ENCODE results near the gene PIP4K2B. TPM values are rescaled to one million over a fixed set of nuclear protein-coding genes. Genes with fewer than 3 reads are reported as not detected.

Gene PIP4K2B
- total RNA-seq, 2 experiments from 2014 or later = 30.1 to 33.4 TPM

DNA sequence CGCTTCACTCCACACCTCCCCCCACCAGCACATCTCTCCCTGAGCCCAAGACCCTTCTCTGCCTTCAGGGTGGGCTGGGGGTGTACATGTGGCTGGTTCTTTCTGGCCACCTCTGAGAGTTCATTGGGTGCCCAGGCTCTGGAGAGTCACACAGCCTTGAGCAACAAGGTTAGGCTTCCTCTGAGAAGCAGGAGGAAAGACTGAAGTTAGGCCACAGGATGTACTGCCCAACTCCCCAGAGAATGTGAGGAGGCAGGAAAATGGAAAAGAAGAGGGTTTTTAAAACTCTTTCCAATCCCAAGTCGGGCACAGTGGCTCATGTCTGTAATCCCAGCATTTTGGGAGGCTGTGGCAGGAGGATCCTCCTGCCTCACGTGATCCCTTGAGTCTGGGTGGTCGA is 58.5 kb downstream of the PIP4K2B start:
- CTCF ChIA-PET = no interaction called here
- Mint-ChIP-seq H3K36me3 (ENCODE audit: low read depth) (no peaks in the 10 kb centered on the region), H3K27me3 (ENCODE audit: low read depth) (peaks cover 12% of the 10 kb centered on the region), H3K4me1 (ENCODE audit: low read depth) (peaks cover under 1% of the 10 kb centered on the region), H3K27ac (no peak overlapping the region), H3K4me3 (no peak overlapping the region), H3K9me3 (no peaks in the 10 kb centered on the region)
- intact Hi-C loops (cut with micrococcal nuclease) = no loop called here
- DNase-seq = no peak

- CTCF ChIA-PET = interaction anchor here (1.0 kb wide), 1 partner anchor 63 kb away, joined by 3 read pairs; no protein-coding TSS in a partner anchor
- Mint-ChIP-seq H3K9me3 (no peaks in the 10 kb centered on the region), H3K4me3 (no peak overlapping the region), H3K4me1 (ENCODE audit: low read depth) (peaks cover 5% of the 10 kb centered on the region), H3K27me3 (ENCODE audit: low read depth) (peaks cover 8% of the 10 kb centered on the region), H3K36me3 (ENCODE audit: low read depth) (no peaks in the 10 kb centered on the region), H3K27ac (no peak overlapping the region)
- intact Hi-C loops (cut with micrococcal nuclease) = no loop called here
- DNase-seq = no peak
These were observed 59.3 kb downstream of the PIP4K2B start for GRCh38 chr17:38740044-38740443.

- Mint-ChIP-seq H3K27me3 (ENCODE audit: low read depth) (peaks cover 2% of the 10 kb centered on the region), H3K27ac (no peak overlapping the region), H3K4me3 (no peak overlapping the region), H3K9me3 (no peaks in the 10 kb centered on the region), H3K36me3 (ENCODE audit: low read depth) (no peaks in the 10 kb centered on the region), H3K4me1 (ENCODE audit: low read depth) (peaks cover 13% of the 10 kb centered on the region)
- no peak for DNase-seq
- intact Hi-C loops (cut with micrococcal nuclease) = no loop called here
- CTCF ChIA-PET = interaction anchor here (1.0 kb wide), 1 partner anchor 63 kb away, joined by 3 read pairs; no protein-coding TSS in a partner anchor
These were observed 60.1 kb downstream of the PIP4K2B start for GRCh38 chr17:38739305-38739704.

- intact Hi-C loops (cut with micrococcal nuclease) = no loop called here
- Mint-ChIP-seq H3K4me1 (ENCODE audit: low read depth) (peaks cover 19% of the 10 kb centered on the region), H3K4me3 (no peak overlapping the region), H3K36me3 (ENCODE audit: low read depth) (peaks cover under 1% of the 10 kb centered on the region), H3K27ac (no peak overlapping the region), H3K9me3 (no peaks in the 10 kb centered on the region), H3K27me3 (ENCODE audit: low read depth) (peaks cover 2% of the 10 kb centered on the region)
- no peak for DNase-seq
- CTCF ChIA-PET = interaction anchor here (4.8 kb wide), 1 partner anchor 61 kb away, joined by 60 read pairs; no protein-coding TSS in a partner anchor
These were observed 60.7 kb downstream of the PIP4K2B start for GRCh38 chr17:38738686-38739085.

DNA sequence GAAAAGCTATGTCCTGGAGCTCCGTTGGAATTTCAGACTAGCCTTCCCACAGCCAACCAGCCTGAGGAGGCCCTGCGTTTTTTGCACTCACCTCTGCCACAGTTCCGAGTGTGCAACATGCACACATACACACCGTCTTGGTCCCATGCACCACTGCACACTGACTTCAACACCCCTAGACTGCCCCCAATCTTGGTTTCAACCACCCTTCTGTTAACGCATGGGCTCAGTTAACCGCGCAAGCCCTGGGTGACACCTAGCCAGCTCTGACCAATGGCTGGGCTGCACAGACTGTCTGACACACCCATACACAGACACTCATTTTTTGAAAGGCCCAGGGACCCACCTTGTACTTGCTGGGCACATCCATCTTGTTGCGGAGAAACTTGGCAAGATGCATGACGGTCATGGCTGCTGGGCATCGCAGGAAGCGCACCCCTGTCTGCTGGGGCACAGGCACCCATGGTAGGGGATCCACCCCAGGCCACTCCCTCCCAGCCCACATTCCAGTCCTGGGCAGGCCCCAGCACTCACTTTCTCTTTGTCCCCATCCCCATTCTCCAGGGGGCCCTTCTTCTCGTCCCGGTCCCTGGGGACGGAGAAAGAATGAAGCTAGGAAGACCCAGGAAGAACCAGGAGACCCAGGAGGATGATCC is 61.2 kb downstream of the PIP4K2B start:
- CTCF ChIA-PET = interaction anchor here (4.8 kb wide), 1 partner anchor 61 kb away, joined by 60 read pairs; no protein-coding TSS in a partner anchor
- DNase-seq = no peak
- H3K4me1 Mint-ChIP-seq (ENCODE audit: low read depth) = peaks cover 23% of the 10 kb centered on the region
- no peak overlapping the region for H3K4me3 Mint-ChIP-seq
- peaks cover 3% of the 10 kb centered on the region for H3K36me3 Mint-ChIP-seq (ENCODE audit: low read depth)
- H3K27ac Mint-ChIP-seq = no peak overlapping the region
- H3K9me3 Mint-ChIP-seq = no peaks in the 10 kb centered on the region
- intact Hi-C loops (cut with micrococcal nuclease) = no loop called here
- peaks cover 2% of the 10 kb centered on the region for H3K27me3 Mint-ChIP-seq (ENCODE audit: low read depth)

DNA sequence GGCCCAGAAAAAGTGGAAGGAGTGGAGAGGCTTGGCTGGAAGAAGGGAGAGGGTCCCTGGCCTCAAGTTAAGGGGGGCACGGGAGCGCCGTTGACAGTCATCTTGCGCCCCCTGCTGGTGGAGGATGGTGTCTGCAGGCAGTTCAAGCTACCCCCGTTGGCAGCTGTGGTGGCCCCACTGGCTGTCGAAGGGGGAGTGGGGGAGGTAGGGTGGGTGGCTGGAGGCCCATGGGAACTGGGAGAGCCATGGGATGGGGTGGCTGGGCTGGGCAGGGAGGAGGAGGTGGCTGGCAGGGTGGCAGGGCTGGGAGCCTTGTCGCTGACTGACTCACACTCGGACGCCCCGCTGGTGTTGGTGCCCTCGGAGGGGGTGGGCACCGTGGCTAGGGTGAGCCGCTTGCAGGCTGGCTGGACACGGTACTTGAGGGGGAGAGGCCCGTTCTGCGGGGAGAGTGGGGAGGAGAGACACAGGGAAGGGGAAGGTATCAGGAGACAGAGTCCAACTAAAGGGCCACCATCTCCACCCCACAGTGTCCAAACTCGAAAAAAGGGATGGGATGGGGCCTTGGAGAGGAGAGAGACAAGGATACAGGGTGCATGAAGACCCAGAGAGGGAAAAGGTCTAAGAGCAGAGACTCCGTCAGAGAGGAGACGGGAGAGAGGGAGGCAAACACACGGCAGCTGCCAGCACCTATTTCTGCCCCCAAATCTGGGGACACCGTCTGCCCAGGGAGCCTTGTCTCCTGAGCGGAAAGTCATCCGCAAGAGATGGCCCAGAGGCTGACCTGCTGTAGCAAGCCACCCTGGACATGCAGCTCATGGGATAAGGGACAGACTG is 64.0 kb downstream of the PIP4K2B start:
- intact Hi-C loops (cut with micrococcal nuclease) = loop anchor here (1.0 to 2.0 kb wide), 2 partner anchors 58 to 177 kb away; no protein-coding TSS in a partner anchor
- CTCF ChIA-PET = interaction anchor here (0.6 to 4.8 kb wide), 31 partner anchors 9 to 177 kb away, joined by 3 to 60 read pairs (median 4); partner anchors contain the start of genes EPOP, MLLT6 and PSMB3
- H3K9me3 Mint-ChIP-seq = no peaks in the 10 kb centered on the region
- no peaks in the 10 kb centered on the region for H3K27me3 Mint-ChIP-seq (ENCODE audit: low read depth)
- peaks cover 11% of the 10 kb centered on the region for H3K36me3 Mint-ChIP-seq (ENCODE audit: low read depth)
- DNase-seq = peak; percentile 77
- H3K4me1 Mint-ChIP-seq (ENCODE audit: low read depth) = peaks cover 47% of the 10 kb centered on the region
- H3K27ac Mint-ChIP-seq = peak overlapping the region; percentile 37
- no peak overlapping the region for H3K4me3 Mint-ChIP-seq

DNA sequence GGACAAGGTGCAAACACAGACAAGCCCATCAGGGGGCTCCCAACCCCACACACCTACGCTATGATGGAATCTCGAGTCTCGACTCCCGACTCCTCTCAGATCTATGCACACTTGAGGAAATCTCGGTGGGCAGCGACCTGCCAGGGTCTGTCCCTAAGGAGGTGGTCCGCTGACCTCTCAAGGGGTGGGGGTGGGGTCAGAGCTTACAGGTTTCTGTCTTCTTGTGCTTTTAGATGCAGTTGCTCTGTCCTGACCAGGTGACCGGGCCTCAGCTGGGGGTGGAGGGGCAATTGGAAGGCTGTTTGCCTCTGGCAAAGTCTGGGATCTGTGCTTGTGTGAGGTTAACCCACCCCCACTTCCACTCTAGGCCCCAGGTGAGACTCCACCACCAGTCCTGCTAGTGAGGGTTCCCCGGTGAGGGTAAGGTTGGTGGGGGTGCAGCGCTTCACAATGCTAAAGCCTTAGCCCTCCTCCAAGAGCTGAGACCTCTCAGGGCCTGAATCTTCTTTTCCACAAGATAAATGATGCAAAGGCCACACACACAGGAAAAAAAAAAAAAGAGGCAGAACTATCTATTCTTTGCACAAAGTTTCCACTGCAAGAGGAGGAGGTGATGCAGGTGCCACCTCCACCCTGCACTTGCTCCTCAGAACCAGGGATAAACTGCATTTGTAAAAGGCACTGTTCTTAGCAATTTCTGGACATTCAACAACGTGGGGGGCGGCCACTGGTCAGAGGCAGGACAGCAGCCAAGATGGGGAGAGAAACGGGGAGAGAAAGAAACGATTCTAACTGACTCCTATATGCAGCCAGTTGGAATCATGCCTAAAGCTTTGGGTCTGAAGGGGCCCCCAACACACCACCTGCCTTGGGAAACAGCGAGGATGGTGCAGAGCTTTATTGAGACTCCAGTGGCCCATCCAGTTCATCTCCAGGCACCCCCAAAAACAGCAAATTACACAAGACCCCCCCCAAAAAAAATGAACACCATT is 65.1 kb downstream of the PIP4K2B start:
- H3K9me3 Mint-ChIP-seq = no peaks in the 10 kb centered on the region
- intact Hi-C loops (cut with micrococcal nuclease) = loop anchor here (2.0 to 5.0 kb wide), 2 partner anchors 175 to 418 kb away; partner anchors contain the start of gene PLXDC1
- H3K27me3 Mint-ChIP-seq (ENCODE audit: low read depth) = no peaks in the 10 kb centered on the region
- CTCF ChIA-PET = interaction anchor here (0.6 to 4.8 kb wide), 29 partner anchors 8 to 680 kb away, joined by 3 to 60 read pairs (median 4); partner anchors contain the start of genes EPOP, MLLT6 and PSMB3
- H3K4me1 Mint-ChIP-seq (ENCODE audit: low read depth) = peaks cover 49% of the 10 kb centered on the region
- peaks cover 11% of the 10 kb centered on the region for H3K36me3 Mint-ChIP-seq (ENCODE audit: low read depth)
- H3K27ac Mint-ChIP-seq = peak overlapping the region; percentile 79
- DNase-seq = peak; percentile 58
- no peak overlapping the region for H3K4me3 Mint-ChIP-seq

GRCh38 chr17:38733282-38733981 is 65.9 kb downstream of the PIP4K2B start:
- intact Hi-C loops (cut with micrococcal nuclease) = loop anchor here (5.0 kb wide), 1 partner anchor 419 kb away; the partner anchor contains the start of gene PLXDC1
- H3K4me3 Mint-ChIP-seq = no peak overlapping the region

DNA sequence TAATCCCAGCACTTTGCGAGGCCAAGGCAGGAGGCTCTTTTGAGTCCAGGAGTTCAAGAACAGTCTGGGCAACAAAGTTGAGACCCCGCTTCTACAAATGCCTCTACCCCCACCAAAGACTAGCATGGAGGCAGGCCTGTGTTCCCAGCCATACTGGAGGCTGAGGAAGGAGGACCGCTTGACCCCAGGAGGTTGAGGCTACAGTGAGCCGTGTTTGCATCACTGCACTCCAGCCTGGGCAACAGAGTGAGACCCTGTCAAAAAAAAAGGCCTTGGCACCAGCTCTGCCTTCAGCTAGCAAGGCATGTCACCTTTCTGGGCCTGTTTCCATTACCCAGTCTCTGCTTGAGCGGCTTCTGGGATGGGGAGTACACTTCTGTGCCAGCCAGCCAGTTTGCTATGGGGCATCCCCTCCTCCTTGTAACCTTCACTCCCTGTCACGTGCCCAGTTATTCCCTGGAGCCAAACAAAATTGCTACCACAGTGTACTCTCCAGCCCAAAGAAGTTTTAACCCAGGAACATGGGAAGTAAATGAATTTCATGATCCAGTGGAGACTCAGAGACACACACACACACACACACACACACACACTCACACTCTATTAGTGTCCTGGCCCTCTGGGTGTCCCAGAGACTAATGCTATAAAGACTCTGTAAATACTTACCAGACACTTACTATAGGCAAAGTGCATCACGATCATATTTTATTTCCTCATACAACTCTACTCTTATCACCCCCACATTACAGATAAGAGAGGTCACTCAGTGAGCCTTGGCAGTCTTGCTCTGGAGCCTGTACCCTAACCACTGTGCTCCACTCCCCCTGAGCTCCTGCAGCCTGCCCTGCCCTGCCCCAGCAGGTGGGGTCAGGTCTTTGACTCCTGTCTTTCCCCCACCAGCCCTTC is 66.7 kb downstream of the PIP4K2B start:
- DNase-seq = no peak
- Mint-ChIP-seq H3K4me1 (ENCODE audit: low read depth) (peaks cover 66% of the 10 kb centered on the region), H3K36me3 (ENCODE audit: low read depth) (peaks cover 19% of the 10 kb centered on the region), H3K9me3 (peaks cover 3% of the 10 kb centered on the region), H3K4me3 (peak overlapping the region; percentile 94), H3K27me3 (ENCODE audit: low read depth) (no peaks in the 10 kb centered on the region), H3K27ac (peak overlapping the region; percentile 28)
- CTCF ChIA-PET = interaction anchor here (0.8 to 2.2 kb wide), 4 partner anchors 13 to 421 kb away, joined by 3 to 8 read pairs (median 4); no protein-coding TSS in a partner anchor
- intact Hi-C loops (cut with micrococcal nuclease) = loop anchor here (5.0 kb wide), 1 partner anchor 420 kb away; the partner anchor contains the start of gene PLXDC1

More at GRCh38 chr17:38733282-38733981, 65.9 kb downstream of the PIP4K2B start:
- Mint-ChIP-seq H3K36me3 (ENCODE audit: low read depth) (peaks cover 11% of the 10 kb centered on the region), H3K27me3 (ENCODE audit: low read depth) (no peaks in the 10 kb centered on the region), H3K9me3 (no peaks in the 10 kb centered on the region), H3K27ac (peak overlapping the region; percentile 79), H3K4me1 (ENCODE audit: low read depth) (peaks cover 58% of the 10 kb centered on the region)
- CTCF ChIA-PET = interaction anchor here (0.6 to 4.8 kb wide), 5 partner anchors 11 to 680 kb away, joined by 3 to 60 read pairs (median 5); no protein-coding TSS in a partner anchor
- DNase-seq = no peak

Measured in activated naive CD4-positive, alpha-beta T cell treated with anti-CD3 and anti-CD28 coated beads for 36 hours (primary cell).